Thoracic aorta (tissue), 2 donors: ENCODE results near the gene TEAD3. TPM values are rescaled to one million over a fixed set of nuclear protein-coding genes. Genes with fewer than 3 reads are reported as not detected.

Experiments used
- ATAC-seq: fragments of 150-250 bp; one replicate; pipeline ENCODE4 v1.8.0; 2017; ENCODE audit warnings: low read depth; ENCODE audit not compliant: insufficient number of reproducible peaks, low FRiP score
- DNase-seq: peaks from one replicate; pipeline ENCODE4 v3.0.0-alpha.2; 2020; ENCODE audit warnings: low spot score
- H3K27ac ChIP-seq, 2 donors: fragments of 200-600 bp; sonication (generic); 1 replicate in 1 of 2; 2 replicates in 1 of 2; pipeline ENCODE4 v1.5.1; 2016; ENCODE audit warnings: mild to moderate bottlenecking in 2 of 2, moderate library complexity in 2 of 2
- H3K27me3 ChIP-seq: fragments of 200-600 bp; sonication (generic); replicated peaks from 2 replicates; pipeline ENCODE4 v1.6.0; 2016; ENCODE audit warnings: mild to moderate bottlenecking; ENCODE audit not compliant: insufficient read depth
- H3K36me3 ChIP-seq: fragments of 200-600 bp; sonication (generic); one replicate; pipeline ENCODE4 v1.5.1; 2016
- H3K4me1 ChIP-seq, 2 donors: fragments of 200-600 bp; sonication (generic); 1 replicate in 1 of 2; 2 replicates in 1 of 2; pipeline versions ENCODE4 v1.5.1 to v1.6.0; 2016; ENCODE audit warnings: low read depth in 2 of 2, mild to moderate bottlenecking in 1 of 2; ENCODE audit not compliant: control insufficient read depth in 1 of 2
- H3K4me3 ChIP-seq: fragments of 200-600 bp; sonication (generic); 2 replicates; pipeline ENCODE4 v1.5.1; 2016; ENCODE audit warnings: mild to moderate bottlenecking
- H3K9me3 ChIP-seq: fragments of 200-600 bp; sonication (generic); 2 replicates; pipeline ENCODE4 v1.5.1; 2016
- total RNA-seq, 2 donors: library from RNA; depleted of rRNA; stranded (reverse); fragments of >200 nt; gene quantifications; one replicate each; pipeline versions ENCODE4 v1.1.0 to v1.2.3, GENCODE V29; 2016
- TF ChIP-seq, protein P1 (sequence below): fragments of 200-600 bp; sonication (generic); IDR thresholded peaks from one replicate; pipeline ENCODE4 v1.5.1; 2019; ENCODE audit warnings: antibody characterized with exemption

TEAD3 gene
- total RNA-seq, 2 donors from 2014 or later = 50.8 to 68.3 TPM

DNA sequence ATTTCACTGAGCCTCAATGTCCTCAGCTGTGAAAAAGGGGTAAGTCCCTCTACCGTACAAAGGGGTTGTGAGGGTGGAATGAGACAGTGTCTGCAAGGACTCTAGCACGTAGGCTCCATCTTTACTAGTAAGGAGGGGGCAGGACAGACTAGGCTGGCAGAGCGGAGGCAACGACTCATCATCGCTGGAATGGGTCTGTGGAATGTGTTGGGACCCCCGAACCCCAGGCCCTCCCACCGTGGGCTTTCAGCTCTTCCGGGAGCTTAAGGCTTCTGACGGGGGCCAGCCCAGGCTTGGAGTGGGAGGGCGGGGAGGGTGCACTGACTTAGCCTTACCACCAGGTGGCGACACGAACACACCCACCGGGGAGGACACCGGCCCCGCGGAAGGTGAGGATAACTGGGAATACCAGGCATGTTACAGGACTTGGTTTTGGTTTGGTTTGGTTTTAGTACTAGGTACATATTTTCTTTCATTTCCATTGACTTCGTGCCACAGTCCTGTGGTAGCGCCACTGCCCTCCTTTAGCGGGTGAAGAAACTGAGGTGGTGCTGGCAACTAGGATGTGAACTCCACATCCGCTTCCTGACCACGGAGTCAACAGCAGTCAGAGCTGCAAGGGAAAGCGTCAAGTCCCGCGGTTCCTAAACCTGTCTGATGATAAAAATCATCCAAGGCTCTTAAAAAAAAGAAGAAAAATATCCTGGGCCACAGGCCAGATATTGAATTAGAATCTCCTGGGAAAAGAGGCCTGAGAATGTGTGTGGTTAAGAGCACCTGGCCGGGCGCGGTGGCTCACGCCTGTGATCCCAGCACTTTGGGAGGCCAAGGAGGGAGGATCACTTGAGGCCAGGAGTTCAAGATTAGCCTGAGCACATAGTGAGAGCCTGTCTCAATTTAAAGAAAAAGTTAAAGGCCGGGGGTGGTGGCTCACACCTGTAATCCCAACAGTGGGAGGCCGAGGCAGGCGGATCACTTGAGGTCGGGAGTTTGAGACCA is 26.1 kb upstream of the TEAD3 start:
- Histone ChIP-seq H3K27me3 (no peaks in the 10 kb centered on the region), H3K27ac (no peak overlapping the region), H3K9me3 (no peaks in the 10 kb centered on the region), H3K4me3 (peak overlapping the region; percentile 48), H3K36me3 (no peaks in the 10 kb centered on the region), H3K4me1 (peaks cover 0 to 4% of the 10 kb centered on the region in 2 donors)
- ATAC-seq (peak; percentile 69), DNase-seq (peak; percentile 20)
- TF ChIP-seq, protein P1, sequence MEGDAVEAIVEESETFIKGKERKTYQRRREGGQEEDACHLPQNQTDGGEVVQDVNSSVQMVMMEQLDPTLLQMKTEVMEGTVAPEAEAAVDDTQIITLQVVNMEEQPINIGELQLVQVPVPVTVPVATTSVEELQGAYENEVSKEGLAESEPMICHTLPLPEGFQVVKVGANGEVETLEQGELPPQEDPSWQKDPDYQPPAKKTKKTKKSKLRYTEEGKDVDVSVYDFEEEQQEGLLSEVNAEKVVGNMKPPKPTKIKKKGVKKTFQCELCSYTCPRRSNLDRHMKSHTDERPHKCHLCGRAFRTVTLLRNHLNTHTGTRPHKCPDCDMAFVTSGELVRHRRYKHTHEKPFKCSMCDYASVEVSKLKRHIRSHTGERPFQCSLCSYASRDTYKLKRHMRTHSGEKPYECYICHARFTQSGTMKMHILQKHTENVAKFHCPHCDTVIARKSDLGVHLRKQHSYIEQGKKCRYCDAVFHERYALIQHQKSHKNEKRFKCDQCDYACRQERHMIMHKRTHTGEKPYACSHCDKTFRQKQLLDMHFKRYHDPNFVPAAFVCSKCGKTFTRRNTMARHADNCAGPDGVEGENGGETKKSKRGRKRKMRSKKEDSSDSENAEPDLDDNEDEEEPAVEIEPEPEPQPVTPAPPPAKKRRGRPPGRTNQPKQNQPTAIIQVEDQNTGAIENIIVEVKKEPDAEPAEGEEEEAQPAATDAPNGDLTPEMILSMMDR = peak; percentile 100

DNA sequence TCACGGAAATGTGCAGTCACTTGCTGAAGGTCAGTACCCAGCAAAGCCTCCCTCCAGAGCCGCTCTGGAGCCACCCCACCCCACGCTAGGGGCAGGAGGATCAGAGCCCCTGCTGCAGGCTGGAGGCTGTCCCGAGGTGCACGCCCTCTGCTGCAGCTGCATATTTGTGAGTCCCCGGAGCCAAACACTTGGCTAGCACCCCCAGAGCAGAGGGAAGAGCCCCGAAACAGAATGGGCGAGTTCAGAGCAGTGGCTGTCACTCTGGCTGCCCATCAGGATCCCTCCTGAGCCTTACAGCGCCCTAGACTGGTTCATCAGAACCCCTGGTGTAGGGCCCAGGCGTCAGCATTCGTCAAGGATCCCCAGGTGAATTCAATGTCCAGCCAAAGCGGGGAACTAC is 25.3 kb upstream of the TEAD3 start:
- H3K36me3 ChIP-seq = no peaks in the 10 kb centered on the region
- H3K9me3 ChIP-seq = no peaks in the 10 kb centered on the region
- no peaks in the 10 kb centered on the region for H3K27me3 ChIP-seq
- no peak for DNase-seq
- TF ChIP-seq, protein P1 = no peak
- no peak for ATAC-seq
- H3K4me3 ChIP-seq = no peak overlapping the region
- no peak overlapping the region for H3K27ac ChIP-seq
- peaks cover 0 to 4% of the 10 kb centered on the region in 2 donors for H3K4me1 ChIP-seq

DNA sequence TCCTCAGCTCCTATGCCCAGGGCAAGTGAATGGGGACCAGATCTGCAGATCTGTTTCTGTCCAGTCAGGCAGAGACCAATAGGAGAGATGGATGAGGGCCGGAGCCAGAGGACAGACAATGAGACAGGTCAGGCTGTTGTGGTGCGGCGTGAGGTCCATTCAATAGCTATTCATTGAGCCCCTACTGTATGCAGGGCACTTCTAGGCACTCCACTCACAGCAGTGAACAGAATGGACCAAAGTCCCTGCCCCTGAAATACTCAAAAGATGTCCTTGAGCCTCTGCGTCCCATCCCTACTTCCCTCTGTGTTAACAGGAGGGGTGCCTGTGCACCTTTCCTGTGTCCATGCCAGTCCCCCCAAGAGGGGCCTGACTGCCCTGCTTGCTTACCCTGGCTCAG is 24.4 kb upstream of the TEAD3 start:
- no peak overlapping the region for H3K4me3 ChIP-seq
- no peaks in the 10 kb centered on the region for H3K27me3 ChIP-seq
- H3K27ac ChIP-seq = no peak overlapping the region
- DNase-seq (no peak), ATAC-seq (no peak)
- no peaks in the 10 kb centered on the region for H3K36me3 ChIP-seq
- H3K4me1 ChIP-seq = peaks cover 0 to 4% of the 10 kb centered on the region in 2 donors
- no peaks in the 10 kb centered on the region for H3K9me3 ChIP-seq
- TF ChIP-seq, protein P1 = no peak

DNA sequence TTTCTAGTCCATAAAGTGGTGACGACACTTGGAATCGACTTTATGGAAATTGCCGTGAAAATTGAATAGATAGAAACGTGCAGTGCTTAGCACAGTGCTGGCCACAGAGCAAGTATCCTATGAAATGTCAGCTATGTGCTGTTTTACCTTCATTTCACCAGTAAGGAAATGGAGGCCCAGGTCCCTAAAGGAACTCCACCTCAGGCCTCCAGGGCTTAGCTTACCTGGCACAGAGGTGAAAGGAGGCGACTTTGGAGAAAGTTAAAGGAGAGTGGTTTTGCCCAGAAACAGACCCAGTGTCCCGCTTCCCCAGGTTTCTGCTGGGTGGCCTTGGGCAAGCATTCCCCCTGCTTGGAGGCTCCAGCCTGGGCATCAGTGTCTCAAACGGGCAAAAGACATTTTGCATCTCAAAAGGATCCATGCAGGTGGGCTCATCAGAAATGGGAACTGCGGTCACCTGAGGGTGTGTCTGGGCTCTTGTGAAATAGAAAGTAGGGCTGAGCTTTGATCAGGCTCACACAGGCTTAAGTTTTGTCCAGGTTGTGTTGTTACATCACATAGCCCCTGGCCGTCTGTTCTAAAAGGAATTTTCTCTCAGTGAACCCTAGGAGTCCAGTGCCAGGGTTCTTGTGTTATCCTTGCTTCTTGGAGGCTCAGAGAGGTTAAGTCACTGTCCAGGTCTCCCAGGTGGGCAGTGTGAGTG is 22.6 kb upstream of the TEAD3 start:
- Histone ChIP-seq H3K27me3 (no peaks in the 10 kb centered on the region), H3K27ac (no peak overlapping the region), H3K4me1 (peaks cover 0 to 4% of the 10 kb centered on the region in 2 donors), H3K36me3 (no peaks in the 10 kb centered on the region), H3K9me3 (no peaks in the 10 kb centered on the region), H3K4me3 (no peak overlapping the region)
- ATAC-seq (no peak), DNase-seq (no peak)
- TF ChIP-seq, protein P1 = no peak
